Gastrocnemius medialis (tissue), 4 donors: ENCODE measurements around the gene MYCBP2. TPM values are rescaled to one million over a fixed set of nuclear protein-coding genes. Genes with fewer than 3 reads are reported as not detected.
"Not testable (repeated sequence)": the region's sequence is repeated elsewhere in the genome, so short reads cannot be mapped to it uniquely, and the experiment has no call there.

Experiments used
- ATAC-seq, 2 donors: fragments of 150-250 bp; one replicate each; pipeline ENCODE4 v1.9.1; 2016
- DNase-seq, 2 donors: peaks; one replicate each; pipeline ENCODE4 v3.0.0-alpha.2; 2019
- H3K27ac ChIP-seq, 4 donors: fragments of 200-600 bp; sonication (generic); 1 replicate in 1 of 4; 2 replicates in 3 of 4; pipeline ENCODE4 v1.5.1; 2016 to 2018; ENCODE audit warnings: mild to moderate bottlenecking in 2 of 4, moderate library complexity in 1 of 4
- H3K27me3 ChIP-seq, 3 donors: fragments of 200-600 bp; sonication (generic) in 2 of 3; 1 replicate in 1 of 3; 2 replicates in 2 of 3; pipeline versions ENCODE4 v1.5.1 to v1.6.0; 2016 to 2019; ENCODE audit warnings: mild to moderate bottlenecking in 1 of 3, moderate library complexity in 1 of 3
- H3K36me3 ChIP-seq, 2 donors: fragments of 200-600 bp; sonication (generic) in 1 of 2; one replicate each; pipeline ENCODE4 v1.5.1; 2017 to 2018
- H3K4me1 ChIP-seq, 2 donors: fragments of 200-600 bp; sonication (generic) in 1 of 2; one replicate each; pipeline ENCODE4 v1.5.1; 2016 to 2017; ENCODE audit warnings: mild to moderate bottlenecking in 2 of 2
- H3K4me3 ChIP-seq, 4 donors: fragments of 200-600 bp; sonication (generic) in 3 of 4; 1 replicate in 1 of 4; 2 replicates in 3 of 4; pipeline ENCODE4 v1.5.1; 2016 to 2019; ENCODE audit warnings: mild to moderate bottlenecking in 2 of 4
- H3K9me3 ChIP-seq, 3 donors: fragments of 200-600 bp; sonication (generic) in 2 of 3; 1 replicate in 1 of 3; 2 replicates in 2 of 3; pipeline ENCODE4 v1.5.1; 2016 to 2019
- POLR2A ChIP-seq, 2 donors: fragments of 450-650 bp; IDR thresholded peaks; one replicate each; pipeline ENCODE4 v1.6.1; 2017; ENCODE audit warnings: antibody characterized with exemption in 2 of 2, mild to moderate bottlenecking in 2 of 2, moderate library complexity in 2 of 2
- in situ Hi-C, 4 donors: fragments of 200-750 bp; cut with MboI; loops; one replicate each; pipeline versions ENCODE4 v1.15.0 to v1.8.0; 2017; ENCODE audit warnings: low sequenced_read_pairs in 4 of 4
- intact Hi-C: fragments of 100-400 bp; cut with DNase I; formaldehyde crosslinking; loops from one replicate; pipeline ENCODE4 v1.15.1; 2023; ENCODE audit warnings: low total_unique reads
- total RNA-seq, 4 donors: library from RNA; depleted of rRNA; stranded (reverse); fragments of >200 nt; gene quantifications; one replicate each; pipeline versions ENCODE4 v1.1.0 to v1.2.3, GENCODE V29; 2016
- TF ChIP-seq, protein P1 (sequence below), 5 experiments: fragments of 450-650 bp in 3 of 5; fragments of 200-600 bp in 2 of 5; sonication (generic) in 2 of 5; IDR thresholded peaks in 4 of 5; conservative IDR thresholded peaks in 1 of 5; 1 replicate in 4 of 5; 2 replicates in 1 of 5; pipeline ENCODE4 v1.5.1; 2016 to 2019; ENCODE audit warnings: antibody characterized with exemption in 5 of 5, mild to moderate bottlenecking in 3 of 5, moderate library complexity in 3 of 5

The MYCBP2 gene
- total RNA-seq, 4 donors from 2014 or later, result 42.1 to 56.9 (median 45.1) TPM

DNA sequence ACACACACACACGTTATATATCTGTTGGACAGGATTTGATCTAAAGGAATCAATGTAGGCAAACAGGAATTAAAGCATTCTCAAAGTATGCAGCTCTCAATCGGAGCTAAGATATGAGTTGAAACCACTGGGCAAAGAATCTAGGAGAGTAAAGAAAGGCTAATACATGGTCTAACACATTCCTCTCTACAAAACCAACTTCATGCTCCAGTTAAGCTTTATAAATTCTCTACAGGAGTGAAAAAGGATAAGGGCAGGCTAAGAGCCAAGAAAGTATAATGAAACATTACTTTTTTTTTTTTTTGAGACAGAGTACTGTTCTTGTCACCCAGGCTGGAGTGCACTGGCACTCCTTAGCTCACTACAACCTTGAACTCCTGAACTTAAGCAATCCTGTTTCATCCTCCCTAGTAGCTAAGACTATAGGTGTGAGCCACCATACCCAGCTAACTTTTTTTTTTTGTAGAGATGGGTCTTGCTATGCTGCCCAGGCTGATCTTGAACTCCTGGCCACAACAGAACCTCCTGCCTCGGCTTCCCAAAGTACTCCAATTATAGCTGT is 310.6 kb downstream of the MYCBP2 start:
- Histone ChIP-seq H3K9me3 (no peaks in the 10 kb centered on the region), H3K36me3 (peaks cover 7 to 70% of the 10 kb centered on the region in 2 donors), H3K27me3 (no peaks in the 10 kb centered on the region), H3K4me1 (peaks cover 53 to 62% of the 10 kb centered on the region in 2 donors), H3K27ac (peak overlapping the region; percentile 53 to 75 (median 64)), H3K4me3 (no peak overlapping the region)
- ATAC-seq, result peak in 1 of 2 donors; percentile 39
- DNase-seq, result no peak
- intact Hi-C loops (no loop called here), in situ Hi-C loops (no loop called here)
- TF ChIP-seq POLR2A (IDR thresholded peaks at IDR 0.05), result no peak
- TF ChIP-seq, protein P1, sequence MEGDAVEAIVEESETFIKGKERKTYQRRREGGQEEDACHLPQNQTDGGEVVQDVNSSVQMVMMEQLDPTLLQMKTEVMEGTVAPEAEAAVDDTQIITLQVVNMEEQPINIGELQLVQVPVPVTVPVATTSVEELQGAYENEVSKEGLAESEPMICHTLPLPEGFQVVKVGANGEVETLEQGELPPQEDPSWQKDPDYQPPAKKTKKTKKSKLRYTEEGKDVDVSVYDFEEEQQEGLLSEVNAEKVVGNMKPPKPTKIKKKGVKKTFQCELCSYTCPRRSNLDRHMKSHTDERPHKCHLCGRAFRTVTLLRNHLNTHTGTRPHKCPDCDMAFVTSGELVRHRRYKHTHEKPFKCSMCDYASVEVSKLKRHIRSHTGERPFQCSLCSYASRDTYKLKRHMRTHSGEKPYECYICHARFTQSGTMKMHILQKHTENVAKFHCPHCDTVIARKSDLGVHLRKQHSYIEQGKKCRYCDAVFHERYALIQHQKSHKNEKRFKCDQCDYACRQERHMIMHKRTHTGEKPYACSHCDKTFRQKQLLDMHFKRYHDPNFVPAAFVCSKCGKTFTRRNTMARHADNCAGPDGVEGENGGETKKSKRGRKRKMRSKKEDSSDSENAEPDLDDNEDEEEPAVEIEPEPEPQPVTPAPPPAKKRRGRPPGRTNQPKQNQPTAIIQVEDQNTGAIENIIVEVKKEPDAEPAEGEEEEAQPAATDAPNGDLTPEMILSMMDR (IDR thresholded peaks at IDR 0.05 in 4 of 5, conservative IDR thresholded peaks at IDR 0.05 in 1 of 5), result no peak

DNA sequence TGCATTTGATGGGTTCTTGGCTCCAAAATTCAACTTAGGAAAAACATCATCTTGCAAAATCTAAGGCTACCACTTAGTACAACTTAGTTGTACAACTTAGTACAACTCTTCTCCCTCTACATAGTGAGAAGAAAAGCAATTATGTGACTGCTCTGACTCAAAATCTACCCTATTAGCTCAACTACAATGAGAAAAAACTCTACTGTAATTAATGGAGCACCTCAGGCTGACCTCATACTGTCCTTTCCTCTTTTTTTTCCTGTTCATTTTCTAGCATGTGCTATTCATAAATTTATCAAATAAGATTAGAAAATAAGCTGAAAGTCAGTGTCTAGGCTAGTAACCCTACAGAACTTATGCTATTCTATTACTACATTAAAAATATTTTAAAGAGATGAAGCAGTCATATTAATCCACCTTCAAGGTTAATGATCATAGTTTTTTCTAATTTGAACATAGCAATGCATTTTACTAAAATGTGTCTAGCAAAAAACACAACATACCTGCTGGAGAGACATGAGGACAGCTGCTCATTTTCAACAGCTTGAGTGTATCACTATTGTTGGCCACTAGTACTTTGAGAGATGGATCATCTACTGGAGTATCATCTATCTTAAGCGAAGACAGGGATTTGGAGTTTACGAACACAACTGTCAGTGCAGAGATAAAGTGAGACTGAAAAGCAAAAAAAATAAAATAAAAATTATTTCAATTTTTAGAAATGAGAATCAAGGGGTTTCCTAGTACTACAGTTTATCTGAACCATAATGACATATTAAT is 311.8 kb downstream of the MYCBP2 start:
- intact Hi-C loops (no loop called here), in situ Hi-C loops (no loop called here)
- Histone ChIP-seq H3K4me1 (peaks cover 41 to 52% of the 10 kb centered on the region in 2 donors), H3K9me3 (no peaks in the 10 kb centered on the region), H3K27me3 (no peaks in the 10 kb centered on the region), H3K4me3 (no peak overlapping the region), H3K27ac (peak overlapping the region; percentile 53 to 75 (median 64)), H3K36me3 (peaks cover 7 to 80% of the 10 kb centered on the region in 2 donors)
- no peak for TF ChIP-seq POLR2A (IDR thresholded peaks at IDR 0.05)
- TF ChIP-seq, protein P1 (IDR thresholded peaks at IDR 0.05 in 4 of 5, conservative IDR thresholded peaks at IDR 0.05 in 1 of 5), result no peak
- ATAC-seq (no peak), DNase-seq (no peak)

DNA sequence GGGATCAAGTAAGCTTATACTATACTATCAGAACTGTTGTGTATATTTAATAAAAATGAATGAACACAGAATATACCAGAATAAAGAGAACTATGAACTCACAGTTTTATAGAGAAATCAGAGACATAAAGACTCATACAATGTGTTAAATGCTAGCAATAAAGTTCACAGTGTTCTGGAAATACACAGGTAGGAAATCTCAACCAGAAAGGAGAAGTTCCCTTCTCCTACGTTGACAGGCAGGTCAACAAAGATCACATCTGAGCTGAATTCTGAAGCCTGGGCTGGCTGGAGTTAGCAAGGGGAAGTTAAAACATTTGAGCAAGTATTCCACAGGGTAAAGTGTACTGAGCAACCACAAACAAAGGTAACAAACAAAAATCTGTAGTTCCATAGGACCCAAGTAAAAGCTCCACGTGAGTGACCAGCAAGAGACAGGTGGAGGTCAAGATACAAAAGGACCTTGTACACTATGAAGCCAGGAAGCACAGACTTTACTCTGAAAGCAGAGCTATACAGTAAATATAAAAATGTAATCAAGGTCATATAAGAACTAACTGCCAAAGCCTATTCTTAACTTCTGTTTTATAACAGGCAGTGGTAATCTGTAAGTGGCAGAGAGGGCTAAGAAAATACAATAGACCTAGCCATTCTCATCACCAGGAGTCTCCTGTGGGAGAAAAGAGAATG is 312.9 kb downstream of the MYCBP2 start:
- Histone ChIP-seq H3K4me3 (no peak overlapping the region), H3K9me3 (no peaks in the 10 kb centered on the region), H3K4me1 (peaks cover 33 to 42% of the 10 kb centered on the region in 2 donors), H3K36me3 (peaks cover 10 to 82% of the 10 kb centered on the region in 2 donors), H3K27ac (peak overlapping the region; percentile 15 to 75 (median 64)), H3K27me3 (no peaks in the 10 kb centered on the region)
- TF ChIP-seq, protein P1 (IDR thresholded peaks at IDR 0.05 in 4 of 5, conservative IDR thresholded peaks at IDR 0.05 in 1 of 5), result no peak
- no peak for TF ChIP-seq POLR2A (IDR thresholded peaks at IDR 0.05)
- DNase-seq, result no peak
- in situ Hi-C loops, result no loop called here
- intact Hi-C loops, result no loop called here
- no peak for ATAC-seq

DNA sequence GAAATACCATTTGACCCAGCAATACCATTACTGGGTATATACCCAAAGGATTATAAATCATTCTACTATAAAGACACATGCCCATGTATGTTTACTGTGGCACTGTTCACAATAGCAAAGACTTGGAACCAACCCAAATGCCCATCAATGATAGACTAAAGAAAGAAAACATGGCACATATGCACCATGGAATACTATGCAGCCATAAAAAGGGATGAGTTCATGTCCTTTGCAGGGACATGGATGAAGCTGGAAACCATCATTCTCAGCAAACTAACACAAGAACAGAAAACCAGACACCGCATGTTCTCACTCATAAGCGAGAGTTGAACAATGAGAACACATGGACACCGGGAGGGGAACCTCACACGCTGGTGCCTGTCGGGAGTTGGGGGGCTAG is 317.2 kb downstream of the MYCBP2 start:
- Histone ChIP-seq H3K36me3 (peaks cover 8 to 64% of the 10 kb centered on the region in 2 donors), H3K4me1 (peaks cover 13 to 28% of the 10 kb centered on the region in 2 donors)
- in situ Hi-C loops, H3K4me3 ChIP-seq, intact Hi-C loops, H3K27me3 ChIP-seq, ATAC-seq, H3K27ac ChIP-seq, DNase-seq, H3K9me3 ChIP-seq: not testable (repeated sequence)

DNA sequence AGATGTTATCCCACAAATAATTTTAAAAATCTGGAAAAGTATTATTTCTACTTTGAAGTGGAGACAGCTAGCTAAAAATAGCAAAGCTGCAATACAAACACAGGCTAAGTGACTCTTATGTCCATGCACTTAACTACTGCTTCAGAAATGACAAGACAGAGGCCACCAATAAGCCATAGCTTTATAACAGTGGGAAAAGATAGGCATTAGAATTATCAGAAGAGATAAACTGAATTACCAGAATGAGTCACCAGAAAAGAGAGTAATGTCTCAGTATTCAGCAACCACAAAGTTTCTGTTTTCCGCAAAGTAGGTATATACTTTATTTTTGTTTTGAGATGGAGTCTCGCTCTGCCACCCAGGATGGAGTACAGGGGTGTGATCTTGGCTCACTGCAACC is 317.9 kb downstream of the MYCBP2 start:
- peak overlapping the region in 2 of 4 donors; percentile 7 to 35 for H3K27ac ChIP-seq
- DNase-seq (no peak), ATAC-seq (no peak)
- TF ChIP-seq, protein P1 (IDR thresholded peaks at IDR 0.05 in 4 of 5, conservative IDR thresholded peaks at IDR 0.05 in 1 of 5), result no peak
- TF ChIP-seq POLR2A (IDR thresholded peaks at IDR 0.05), result no peak
- peaks cover 9 to 27% of the 10 kb centered on the region in 2 donors for H3K4me1 ChIP-seq
- intact Hi-C loops, result no loop called here
- H3K4me3 ChIP-seq, result no peak overlapping the region
- H3K9me3 ChIP-seq, result no peaks in the 10 kb centered on the region
- H3K27me3 ChIP-seq, result no peaks in the 10 kb centered on the region
- peaks cover 5 to 56% of the 10 kb centered on the region in 2 donors for H3K36me3 ChIP-seq
- in situ Hi-C loops, result no loop called here

DNA sequence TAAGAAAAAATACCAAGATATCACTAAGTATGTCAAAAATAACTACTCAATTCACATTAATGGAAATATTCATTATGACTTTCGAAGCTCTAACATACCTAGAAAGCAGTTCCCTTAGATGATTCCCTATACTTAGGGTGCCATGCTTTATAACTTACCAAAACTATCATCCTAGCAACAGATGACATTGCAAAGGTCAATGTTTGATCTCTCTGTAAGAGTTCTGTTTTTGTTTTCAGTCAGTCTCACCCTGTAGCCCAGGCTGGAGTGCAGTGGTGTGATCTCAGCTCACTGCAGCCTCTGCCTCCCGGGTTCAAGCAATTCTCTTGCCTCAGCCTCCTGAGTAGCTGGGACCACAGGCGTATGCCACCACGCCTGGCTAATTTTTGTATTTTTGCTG is 318.6 kb downstream of the MYCBP2 start:
- H3K27me3 ChIP-seq, H3K4me3 ChIP-seq, in situ Hi-C loops, intact Hi-C loops, DNase-seq, ATAC-seq, H3K9me3 ChIP-seq: not testable (repeated sequence)
- peaks cover 3 to 50% of the 10 kb centered on the region in 2 donors for H3K36me3 ChIP-seq
- H3K4me1 ChIP-seq, result peaks cover 9 to 26% of the 10 kb centered on the region in 2 donors
- H3K27ac ChIP-seq, result peak overlapping the region in 2 of 4 donors; percentile 35 to 45
